ENCODE results near the gene MAP4K4. TPM values are rescaled to one million over a fixed set of nuclear protein-coding genes. Genes with fewer than 3 reads are reported as not detected.

The MAP4K4 gene
- total RNA-seq, 1 experiment from 2014 or later = 59.2 TPM

DNA sequence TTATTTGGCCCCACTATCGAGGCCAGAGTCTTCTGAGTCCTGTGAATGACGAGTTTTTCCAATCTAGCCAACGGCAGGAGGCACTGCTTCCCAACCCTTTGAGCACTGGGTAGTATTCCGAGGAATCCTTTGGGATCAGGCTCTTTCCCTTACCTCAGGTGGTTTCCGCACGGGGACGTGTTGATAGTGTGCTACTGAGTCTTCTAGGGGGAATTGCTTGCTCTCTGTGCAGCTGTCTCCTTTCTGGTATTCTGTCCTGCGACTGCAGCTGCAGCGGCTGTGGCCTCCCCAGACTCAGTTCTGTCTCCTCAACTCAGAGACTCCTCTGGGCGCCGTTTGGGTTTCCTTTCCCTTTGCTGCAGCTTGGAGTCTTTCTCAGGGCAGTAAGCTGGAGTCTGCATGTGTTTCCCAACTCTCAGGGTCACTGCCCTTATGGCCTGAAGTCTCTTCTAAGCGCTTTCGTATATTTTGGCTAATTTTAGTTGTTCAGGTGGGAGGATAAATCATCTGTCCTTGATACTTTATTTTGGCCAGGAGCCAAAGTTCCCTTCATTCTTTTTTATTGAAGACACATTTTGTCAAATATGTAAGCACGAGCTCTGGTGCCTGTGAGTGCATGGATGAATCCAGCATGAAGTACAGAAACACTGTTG, 118.4 kb downstream of the MAP4K4 start:
- no peak for DNase-seq (ENCODE audit: low spot score)

DNA sequence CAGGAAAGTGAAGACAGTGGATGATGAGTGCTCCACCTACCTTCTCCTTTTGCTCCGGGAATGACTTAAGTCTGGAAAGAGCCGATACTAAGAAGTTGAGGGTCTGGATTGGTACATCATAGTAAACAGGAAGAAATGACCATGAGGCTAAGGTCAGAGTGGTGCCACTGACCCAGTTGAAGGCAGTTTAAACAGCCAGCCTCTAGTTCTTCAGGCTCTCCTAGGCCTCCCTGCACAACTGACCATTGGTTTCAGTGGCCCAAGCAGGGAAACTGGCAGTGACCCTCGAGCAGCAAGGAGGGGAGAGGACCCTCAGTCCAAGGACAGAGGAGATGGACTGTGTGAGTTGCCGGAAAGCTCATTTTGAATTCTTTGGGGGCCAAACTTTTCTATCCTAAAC, 119.1 kb downstream of the MAP4K4 start:
- no peak for DNase-seq (ENCODE audit: low spot score)

DNA sequence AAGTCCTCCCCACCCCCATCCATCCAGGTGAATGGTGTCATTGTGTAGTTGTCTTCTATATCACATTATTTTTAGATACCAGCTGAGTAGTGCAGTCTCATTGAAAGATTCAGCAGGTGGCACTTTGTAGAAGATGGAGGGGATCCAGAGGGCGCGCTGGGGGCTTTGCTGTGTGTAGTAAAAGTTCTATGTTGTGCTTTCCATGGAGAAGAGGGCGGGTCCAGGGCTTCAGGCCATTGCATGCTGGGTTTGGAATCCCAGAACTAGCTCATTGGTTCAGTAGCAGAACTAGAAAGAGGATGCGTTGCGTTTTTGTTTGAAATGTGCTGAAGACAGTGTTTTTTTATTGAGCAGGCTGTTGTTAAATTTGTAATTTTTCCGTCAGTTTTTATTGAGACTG, 120.0 kb downstream of the MAP4K4 start:
- DNase-seq (ENCODE audit: low spot score) = no peak

DNA sequence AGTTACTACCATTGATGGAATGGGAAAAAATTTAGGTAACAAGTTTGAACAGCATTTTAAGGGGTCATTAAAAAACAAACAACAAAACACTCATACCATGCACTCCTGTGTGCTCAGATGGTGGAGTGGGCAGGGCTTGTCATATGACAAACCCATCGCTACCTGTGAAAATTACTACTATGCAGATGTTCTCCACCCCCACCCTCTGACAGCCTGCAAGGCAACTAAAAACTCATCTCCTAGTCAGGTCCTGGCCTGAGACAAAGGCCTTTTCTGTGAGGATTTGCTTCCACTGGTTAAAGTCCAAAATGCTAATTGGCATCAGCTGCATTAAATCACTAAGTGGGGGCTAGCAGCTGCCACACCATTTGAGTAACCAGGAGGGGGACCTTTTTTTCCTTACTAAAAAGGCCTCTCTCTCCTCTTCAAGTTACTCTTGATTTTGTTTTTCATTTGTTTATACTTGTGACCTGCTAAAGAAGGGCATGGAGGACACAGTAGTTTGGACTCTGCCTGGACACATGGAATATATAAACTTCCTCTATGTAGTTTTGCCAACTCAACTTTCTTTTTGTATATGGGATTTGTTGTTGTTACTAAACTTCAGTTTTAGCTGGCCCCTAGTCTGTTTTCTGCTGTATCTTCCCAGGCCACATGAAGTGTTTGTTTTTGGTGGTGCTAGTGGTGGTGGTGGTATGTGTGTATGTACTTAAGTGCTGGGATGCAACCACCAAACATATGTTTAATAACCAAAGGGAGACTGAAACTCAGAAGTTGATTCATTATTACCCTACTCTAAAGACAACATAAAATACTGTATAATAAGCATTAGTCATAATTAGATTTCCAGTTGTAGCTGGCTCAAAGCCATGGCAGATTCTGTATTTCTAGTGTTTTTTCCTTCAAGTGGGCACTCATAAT, 121.3 kb downstream of the MAP4K4 start:
- DNase-seq (ENCODE audit: low spot score) = no peak

DNA sequence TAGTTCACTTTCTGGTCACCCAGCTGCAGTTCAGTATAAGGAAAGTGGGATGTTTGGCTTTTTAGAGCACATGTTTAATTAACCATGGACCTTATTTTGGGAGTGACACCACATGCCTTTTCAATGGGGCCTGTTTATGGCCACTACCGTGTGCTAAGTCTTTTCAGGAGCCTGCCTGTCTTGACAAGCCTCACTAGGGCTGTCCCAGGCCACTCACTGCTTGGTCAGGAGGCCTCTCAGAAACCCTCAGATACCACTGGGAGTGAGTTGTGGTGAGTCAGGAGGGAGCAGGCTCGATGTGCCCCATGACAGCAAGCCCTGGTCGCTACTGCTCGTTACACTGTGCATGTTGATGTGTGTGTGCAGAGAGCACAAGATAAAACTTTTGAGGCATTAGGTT, 123.0 kb downstream of the MAP4K4 start:
- DNase-seq (ENCODE audit: low spot score) = peak; percentile 63

DNA sequence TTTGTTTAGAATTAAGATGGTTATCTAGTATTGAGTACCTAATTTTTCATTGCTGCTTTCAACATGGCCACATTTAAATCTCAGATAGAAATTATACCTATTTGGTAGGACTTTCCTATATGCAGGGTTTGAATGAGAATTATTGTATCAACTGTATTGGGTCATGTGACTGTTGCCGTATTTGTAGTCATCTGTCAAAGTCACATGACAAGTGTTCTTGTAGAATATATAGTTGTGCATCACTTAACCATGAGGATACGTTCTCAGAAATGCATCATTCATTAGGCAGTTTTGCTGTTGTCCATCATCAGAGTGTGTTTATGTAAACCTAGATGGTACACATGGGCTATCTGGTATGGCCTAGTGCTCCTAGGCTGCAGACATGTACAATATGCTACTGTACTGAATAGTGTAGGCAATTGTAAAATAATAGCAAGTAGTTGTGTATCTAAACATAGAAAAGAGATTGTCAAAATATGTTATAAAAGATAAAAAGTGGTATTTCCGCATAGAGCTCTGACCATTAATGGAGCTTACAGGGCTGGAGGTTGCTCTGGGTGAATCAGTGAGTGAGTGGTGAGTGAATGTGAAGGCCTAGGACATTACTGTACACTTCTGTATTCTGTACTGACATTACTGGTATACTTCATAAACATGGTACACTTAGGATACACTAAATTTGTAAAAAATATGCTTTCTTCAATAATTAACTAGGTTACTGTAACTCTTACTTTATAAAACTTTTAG, 123.7 kb downstream of the MAP4K4 start:
- DNase-seq (ENCODE audit: low spot score) = no peak

DNA sequence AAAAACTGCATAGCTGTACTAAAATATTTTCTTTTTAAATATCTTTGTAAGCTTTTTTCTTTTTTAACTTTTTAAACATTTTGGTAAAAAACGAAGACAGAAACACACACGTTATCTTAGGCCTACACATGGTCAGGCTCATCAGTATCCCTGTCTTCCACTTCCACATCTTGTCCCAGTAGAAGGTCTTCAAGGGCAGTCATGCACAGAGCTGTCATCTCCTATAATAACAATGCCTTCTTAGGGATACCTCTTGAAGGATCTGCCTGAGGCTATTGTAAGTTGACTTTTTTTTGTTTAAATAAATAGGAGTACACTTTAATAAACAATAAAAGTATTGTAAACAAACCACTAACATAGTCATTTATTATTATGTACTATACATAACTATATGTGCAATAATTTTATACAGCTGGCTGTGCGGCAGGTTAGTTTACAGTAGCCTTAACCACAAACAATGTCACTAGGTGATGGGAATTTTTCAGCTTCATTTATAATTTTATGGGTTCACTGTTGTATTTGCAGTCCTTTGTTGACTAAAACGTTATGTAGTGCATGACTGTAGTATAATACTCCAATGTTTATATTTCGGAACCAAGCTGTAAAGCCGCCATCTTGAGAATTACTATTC, 124.4 kb downstream of the MAP4K4 start:
- no peak for DNase-seq (ENCODE audit: low spot score)

DNA sequence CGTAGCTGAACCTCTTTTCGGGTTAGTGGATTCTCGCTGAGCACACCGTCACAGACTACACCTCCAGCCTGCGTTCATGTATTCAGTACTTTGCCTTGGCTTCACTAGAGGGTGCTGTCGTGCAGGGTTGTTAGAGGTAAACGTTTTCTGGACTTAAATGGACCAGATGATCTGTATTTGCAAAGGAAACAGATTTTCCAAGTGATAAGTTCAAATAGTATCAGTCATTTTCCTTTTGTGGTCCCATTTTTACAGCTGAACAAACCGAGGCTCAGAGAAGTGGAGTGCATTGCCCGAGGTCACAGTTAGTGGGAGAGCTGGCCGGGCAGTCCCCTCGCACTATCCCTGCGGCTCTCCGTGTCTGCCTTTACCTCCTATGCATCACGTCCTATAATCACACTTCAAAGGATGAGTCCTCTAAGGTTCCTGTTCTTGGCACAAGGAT, 125.9 kb downstream of the MAP4K4 start:
- peak; percentile 55 for DNase-seq (ENCODE audit: low spot score)

DNA sequence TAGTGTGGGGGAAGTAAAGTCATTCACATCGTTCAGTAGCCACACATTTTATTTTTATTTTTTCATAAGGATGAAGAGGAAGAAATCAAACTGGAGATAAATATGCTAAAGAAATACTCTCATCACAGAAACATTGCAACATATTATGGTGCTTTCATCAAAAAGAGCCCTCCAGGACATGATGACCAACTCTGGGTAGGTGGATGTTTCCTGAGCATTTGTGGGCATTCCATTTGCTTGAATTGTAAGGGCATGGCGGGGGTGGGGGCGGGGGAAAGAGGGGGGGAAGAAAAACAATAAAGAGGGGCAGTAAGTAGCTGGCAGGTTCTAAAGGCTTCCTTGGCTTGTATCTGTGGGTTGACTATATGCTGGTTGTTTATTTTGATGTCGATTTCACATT, 126.4 kb downstream of the MAP4K4 start:
- no peak for DNase-seq (ENCODE audit: low spot score)

DNA sequence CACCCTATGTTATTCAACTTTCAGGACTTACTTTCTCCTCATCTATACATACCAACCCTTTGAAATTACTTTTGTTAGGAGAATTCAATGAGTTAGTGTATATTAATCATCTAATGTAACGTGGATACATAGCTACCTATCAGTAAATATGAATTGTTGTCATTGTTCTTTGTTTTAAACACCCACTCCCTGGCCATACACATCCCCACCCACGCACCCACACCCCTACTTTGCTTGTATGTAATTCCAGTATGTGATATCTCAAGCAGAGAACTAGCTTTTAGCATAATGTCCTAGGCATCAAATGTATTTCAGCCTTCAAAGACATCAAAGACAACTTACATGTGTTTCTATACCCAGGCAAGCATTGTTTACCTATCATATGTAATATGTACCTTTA, 129.2 kb downstream of the MAP4K4 start:
- DNase-seq (ENCODE audit: low spot score) = no peak

DNA sequence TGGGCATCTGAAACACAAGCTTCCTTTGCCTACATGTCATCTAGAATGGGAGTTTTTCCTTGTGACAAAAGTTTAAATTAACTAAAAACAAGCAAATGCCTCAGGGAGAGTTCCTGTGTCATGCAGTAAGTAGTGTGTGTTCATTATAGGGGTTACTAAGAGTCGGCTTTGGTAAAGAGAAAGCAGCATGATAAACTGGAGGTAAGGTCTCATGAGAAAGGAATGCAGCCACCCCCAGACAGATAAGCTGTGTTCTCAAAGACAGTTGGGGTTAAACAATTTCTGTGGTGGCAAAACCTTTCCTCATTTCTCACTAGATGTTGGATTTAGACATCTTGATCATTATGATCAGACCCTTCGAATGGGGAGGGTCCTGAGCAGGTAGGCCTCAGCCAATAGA, 129.7 kb downstream of the MAP4K4 start:
- peak; percentile 95 for DNase-seq (ENCODE audit: low spot score)

DNA sequence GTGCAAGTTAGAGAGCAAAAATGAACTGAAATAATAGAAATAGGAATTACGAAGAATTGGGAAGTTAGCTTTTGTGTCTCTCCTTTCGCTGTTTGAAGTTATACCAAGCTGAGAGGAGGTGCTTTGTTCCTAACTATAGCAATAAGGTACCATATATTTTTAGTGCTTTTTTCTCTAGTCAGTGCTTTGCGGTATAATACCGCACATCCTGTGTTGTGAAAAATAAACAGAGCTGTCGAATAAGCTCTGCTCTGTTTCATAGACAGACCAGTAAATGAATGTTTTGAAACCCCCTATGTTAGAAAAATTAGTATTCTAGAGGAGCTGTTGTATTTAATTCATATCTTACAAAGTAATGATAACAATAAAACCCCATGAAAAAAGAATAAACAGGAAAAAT, 130.8 kb downstream of the MAP4K4 start:
- no peak for DNase-seq (ENCODE audit: low spot score)

DNA sequence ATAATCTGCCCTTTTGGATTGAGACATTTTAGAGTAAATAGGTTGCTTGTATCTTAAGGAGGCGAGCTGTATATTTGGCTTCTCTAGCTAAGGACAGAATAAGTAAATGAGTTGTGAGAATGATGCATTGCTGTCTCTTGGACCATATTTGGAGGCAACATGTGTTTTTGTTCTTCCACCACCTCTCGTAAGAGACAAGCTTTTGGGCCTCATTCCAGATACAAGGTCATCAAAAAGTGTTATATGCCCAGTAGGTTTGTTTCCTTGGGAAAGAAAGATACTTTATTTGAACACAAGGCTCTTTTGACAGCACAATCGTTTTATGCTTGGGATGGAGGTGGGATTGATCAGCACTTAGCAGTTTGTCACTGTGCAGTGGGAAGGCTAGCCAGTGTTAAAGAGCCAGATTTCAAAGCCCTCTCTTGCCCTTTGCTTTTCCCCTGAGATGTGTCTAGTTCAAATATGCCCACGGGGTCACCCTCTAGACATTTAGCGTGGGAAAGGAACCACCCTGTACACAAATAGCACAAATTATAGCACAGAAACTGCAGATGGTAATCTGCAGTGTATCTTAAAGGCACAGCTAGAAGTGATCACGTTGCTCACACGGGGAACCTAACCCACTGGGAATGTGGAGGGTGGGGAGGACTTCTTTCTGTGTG, 131.3 kb downstream of the MAP4K4 start:
- no peak for DNase-seq (ENCODE audit: low spot score)

DNA sequence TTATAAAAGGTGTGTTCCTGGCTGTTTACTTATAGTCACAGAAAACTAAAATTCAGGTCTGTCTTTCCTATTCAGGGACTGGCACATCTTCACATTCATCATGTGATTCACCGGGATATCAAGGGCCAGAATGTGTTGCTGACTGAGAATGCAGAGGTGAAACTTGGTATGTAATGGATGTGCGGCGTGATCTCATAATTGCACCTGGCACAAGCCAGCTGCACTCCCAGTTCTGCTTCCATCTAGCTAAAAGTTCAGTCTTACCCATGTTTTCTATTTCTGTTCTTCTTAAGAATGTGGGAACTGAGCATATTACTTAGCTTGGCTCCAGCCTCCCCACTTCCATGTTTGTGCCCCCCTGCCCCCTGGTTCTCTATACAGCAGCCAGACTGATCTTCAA, 131.9 kb downstream of the MAP4K4 start:
- no peak for DNase-seq (ENCODE audit: low spot score)

DNA sequence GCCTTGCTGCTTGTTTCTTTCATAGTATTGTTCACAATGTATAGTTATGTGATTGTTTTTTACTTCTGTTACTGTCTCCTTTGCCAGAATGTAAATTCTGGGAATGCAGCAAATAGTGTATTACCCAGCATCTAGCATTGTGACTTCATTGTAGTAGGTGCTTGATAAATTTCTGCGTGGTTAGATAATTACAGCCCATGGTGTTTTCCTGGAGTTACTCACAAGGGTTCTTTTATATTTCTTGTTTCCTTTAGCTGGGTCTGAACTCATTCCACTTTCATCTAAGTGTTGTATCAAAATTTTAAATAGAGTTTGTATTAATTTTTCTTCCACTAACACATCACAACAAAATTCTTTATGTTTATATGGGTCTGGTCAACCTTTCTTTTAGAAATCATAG, 132.6 kb downstream of the MAP4K4 start:
- no peak for DNase-seq (ENCODE audit: low spot score)

DNA sequence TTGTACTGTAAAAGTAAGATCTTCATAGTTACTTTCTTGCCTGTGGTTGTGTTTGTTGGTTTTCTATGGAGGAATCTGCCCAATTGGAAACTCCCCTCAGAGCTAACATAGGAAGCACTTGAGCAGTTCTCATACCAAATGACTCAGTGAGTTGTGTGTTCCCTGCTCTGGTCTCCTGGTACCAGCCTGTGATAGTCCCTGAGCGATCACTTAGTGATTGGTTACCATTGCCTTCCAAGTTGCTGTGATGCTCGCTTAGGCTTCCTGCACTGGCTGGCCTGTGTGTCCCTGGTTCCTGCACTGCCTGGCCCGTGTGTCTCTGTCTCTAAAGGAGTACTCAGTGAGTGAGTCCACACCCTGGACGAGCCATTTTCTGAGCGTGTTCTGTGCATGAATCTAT, 133.0 kb downstream of the MAP4K4 start:
- peak; percentile 45 for DNase-seq (ENCODE audit: low spot score)

DNA sequence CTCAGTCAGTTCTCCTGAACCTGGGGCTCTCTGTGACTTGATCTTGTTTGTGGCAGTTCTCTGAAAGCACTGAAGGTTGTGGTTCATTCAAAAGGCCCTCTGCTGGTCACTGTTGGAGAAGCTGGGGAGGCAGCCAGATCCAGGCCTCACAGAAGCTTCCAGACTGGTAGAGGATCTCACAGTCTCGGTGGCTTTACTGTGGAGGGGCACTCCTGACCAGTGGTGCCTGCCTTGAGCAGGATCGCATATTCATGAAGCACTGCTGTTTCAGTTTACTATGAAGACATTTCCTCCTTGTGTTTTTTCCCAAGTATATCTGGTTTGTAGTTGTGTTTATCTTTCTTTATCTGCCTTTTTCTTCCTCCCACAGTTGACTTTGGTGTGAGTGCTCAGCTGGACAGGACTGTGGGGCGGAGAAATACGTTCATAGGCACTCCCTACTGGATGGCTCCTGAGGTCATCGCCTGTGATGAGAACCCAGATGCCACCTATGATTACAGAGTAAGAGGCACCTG, 133.9 kb downstream of the MAP4K4 start:
- peak; percentile 68 for DNase-seq (ENCODE audit: low spot score)

DNA sequence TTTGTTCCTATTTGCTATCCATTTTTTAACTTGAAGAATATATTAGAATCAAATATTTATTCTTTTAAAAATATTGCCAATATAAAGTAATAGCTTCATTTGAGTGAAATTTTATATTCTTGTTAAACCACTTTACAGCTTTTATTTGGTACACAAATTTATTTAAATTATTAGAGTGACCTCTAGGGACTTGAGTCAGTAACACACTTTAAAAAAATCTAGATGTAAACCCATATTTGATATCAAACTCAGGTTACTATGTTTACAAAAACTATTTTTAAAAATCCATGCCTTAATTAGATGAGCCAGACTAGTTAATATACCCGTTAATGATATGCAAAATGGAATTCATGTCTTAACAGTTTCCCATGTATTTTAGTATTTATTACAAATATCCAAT, 134.6 kb downstream of the MAP4K4 start:
- DNase-seq (ENCODE audit: low spot score) = no peak

DNA sequence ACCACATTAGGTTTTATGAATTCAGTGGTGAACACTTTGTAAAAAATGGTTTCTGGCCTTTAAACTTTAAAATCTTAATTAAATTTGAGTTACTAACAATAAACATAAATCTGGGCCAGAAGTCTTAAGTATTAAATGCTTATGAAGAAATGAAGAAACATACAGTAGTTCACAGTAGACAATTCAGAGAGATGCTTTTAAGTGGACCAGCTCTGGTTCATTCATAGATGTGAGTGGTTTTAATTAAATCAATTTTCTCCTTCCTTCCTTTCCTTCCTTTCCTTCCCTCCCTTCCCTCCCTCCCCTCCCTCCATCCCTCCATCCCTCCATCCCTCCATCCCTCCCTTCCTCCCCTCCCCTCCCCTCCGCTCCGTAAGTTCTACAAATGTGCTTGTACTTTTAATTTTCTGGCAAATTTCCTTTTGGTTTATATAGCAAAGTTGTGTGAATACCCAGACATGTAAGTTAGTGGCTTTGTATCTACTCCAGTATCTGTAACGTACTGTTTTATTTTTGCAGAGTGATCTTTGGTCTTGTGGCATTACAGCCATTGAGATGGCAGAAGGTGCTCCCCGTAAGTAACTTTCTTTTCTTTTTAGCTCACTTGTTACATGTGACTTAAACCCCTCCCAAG, 136.5 kb downstream of the MAP4K4 start:
- DNase-seq (ENCODE audit: low spot score) = no peak

DNA sequence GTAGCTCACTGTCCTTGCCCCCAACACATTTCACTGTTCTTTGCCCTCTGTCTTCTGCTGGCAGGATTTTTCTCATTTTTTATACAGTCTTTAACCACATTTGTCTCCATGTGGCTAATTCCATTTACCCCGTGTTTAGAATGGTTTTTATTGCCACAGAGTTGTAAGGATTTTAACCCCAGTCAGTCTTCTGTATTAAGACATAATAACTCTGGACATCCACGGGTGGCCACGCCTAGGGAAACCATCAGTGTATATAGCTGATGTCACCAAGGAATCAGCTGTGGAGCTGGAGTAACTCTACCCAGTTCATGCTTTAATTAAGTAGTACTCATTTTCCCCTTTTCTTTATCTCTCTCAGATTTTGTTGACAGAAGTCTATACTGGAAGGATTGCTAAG, 139.8 kb downstream of the MAP4K4 start:
- no peak for DNase-seq (ENCODE audit: low spot score)
